H9 (cell line): ENCODE data around the gene IL1A. TPM values are rescaled to one million over a fixed set of nuclear protein-coding genes. Genes with fewer than 3 reads are reported as not detected.

Experiments used
- DNase-seq: peaks from one replicate; pipeline ENCODE4 v3.0.0-alpha.2; 2017
- H2AFZ ChIP-seq: one replicate; pipeline ENCODE4 v1.6.1; 2013; ENCODE audit warnings: mild to moderate bottlenecking, low read length, control low read depth, moderate library complexity
- H2AK5ac ChIP-seq: 2 replicates; pipeline ENCODE4 v1.6.1; 2013; ENCODE audit warnings: low read length, control low read depth, mixed read lengths; ENCODE audit not compliant: insufficient read length
- H2BK120ac ChIP-seq: one replicate; pipeline ENCODE4 v1.6.1; 2013; ENCODE audit warnings: low read depth, mild to moderate bottlenecking, low read length, control low read depth, inconsistent platforms; ENCODE audit not compliant: poor library complexity, severe bottlenecking
- H2BK12ac ChIP-seq: 2 replicates; pipeline ENCODE4 v1.6.1; 2013; ENCODE audit warnings: low read length, control low read depth, mixed read lengths, low read depth; ENCODE audit not compliant: insufficient read length
- H2BK15ac ChIP-seq: 2 replicates; pipeline ENCODE4 v1.6.1; 2013; ENCODE audit warnings: low read depth, low read length, control low read depth
- H2BK20ac ChIP-seq: one replicate; pipeline ENCODE4 v1.6.1; 2013; ENCODE audit warnings: low read depth, mild to moderate bottlenecking, low read length, control low read depth, inconsistent platforms; ENCODE audit not compliant: poor library complexity, severe bottlenecking
- H2BK5ac ChIP-seq: 2 replicates; pipeline ENCODE4 v1.6.1; 2013; ENCODE audit warnings: low read length, control low read depth, mixed read lengths; ENCODE audit not compliant: insufficient read length
- H3K14ac ChIP-seq: 2 replicates; pipeline ENCODE4 v1.6.1; 2013; ENCODE audit warnings: low read length, control low read depth; ENCODE audit not compliant: insufficient read depth
- H3K18ac ChIP-seq: 2 replicates; pipeline ENCODE4 v1.6.1; 2013; ENCODE audit warnings: low read depth, mild to moderate bottlenecking, mixed read lengths, low read length, control low read depth; ENCODE audit not compliant: insufficient read length
- H3K23ac ChIP-seq: 2 replicates; pipeline ENCODE4 v1.6.1; 2013; ENCODE audit warnings: low read length, control low read depth, mixed read lengths, low read depth; ENCODE audit not compliant: insufficient read length
- H3K23me2 ChIP-seq: 2 replicates; pipeline ENCODE4 v1.6.1; 2013; ENCODE audit warnings: low read depth, mild to moderate bottlenecking, mixed read lengths, low read length, control low read depth; ENCODE audit not compliant: insufficient read length, poor library complexity, severe bottlenecking
- H3K27ac ChIP-seq: 2 replicates; pipeline ENCODE4 v1.5.1; 2013; ENCODE audit warnings: low read length, control low read depth, mixed read lengths, low read depth; ENCODE audit not compliant: insufficient read length
- H3K27me3 ChIP-seq: 2 replicates; pipeline ENCODE4 v1.6.1; 2013; ENCODE audit warnings: low read length, control low read depth, inconsistent platforms; ENCODE audit not compliant: insufficient read depth
- H3K4ac ChIP-seq: 2 replicates; pipeline ENCODE4 v1.6.1; 2013; ENCODE audit warnings: low read depth, mild to moderate bottlenecking, control low read depth, inconsistent platforms, low read length, moderate library complexity
- H3K4me1 ChIP-seq: 2 replicates; pipeline ENCODE4 v1.6.1; 2013; ENCODE audit warnings: low read length, control low read depth, inconsistent platforms; ENCODE audit not compliant: insufficient read depth
- H3K4me2 ChIP-seq: 2 replicates; pipeline ENCODE4 v1.6.1; 2013; ENCODE audit warnings: low read length, control low read depth, mixed read lengths; ENCODE audit not compliant: insufficient read length, insufficient read depth
- H3K56ac ChIP-seq: 2 replicates; pipeline ENCODE4 v1.6.1; 2013; ENCODE audit warnings: low read depth, mild to moderate bottlenecking, mixed read lengths, low read length, control low read depth; ENCODE audit not compliant: insufficient read length
- H3K79me1 ChIP-seq: 2 replicates; pipeline ENCODE4 v1.6.1; 2013; ENCODE audit warnings: low read depth, mild to moderate bottlenecking, moderate library complexity, low read length, control low read depth, inconsistent platforms; ENCODE audit not compliant: insufficient read depth, poor library complexity, severe bottlenecking
- H3K79me2 ChIP-seq: 2 replicates; pipeline ENCODE4 v1.6.1; 2013; ENCODE audit warnings: low read length, control low read depth, inconsistent platforms; ENCODE audit not compliant: insufficient read depth
- H3K9ac ChIP-seq: 2 replicates; pipeline ENCODE4 v1.6.1; 2013; ENCODE audit warnings: low read length, control low read depth, mixed read lengths; ENCODE audit not compliant: insufficient read length; ENCODE audit errors: extremely low read depth
- H3K9me3 ChIP-seq: one replicate; pipeline ENCODE4 v1.6.1; 2013; ENCODE audit warnings: low read depth, low read length, inconsistent platforms; ENCODE audit not compliant: control insufficient read depth
- H3T11ph ChIP-seq: one replicate; pipeline ENCODE4 v1.6.1; 2013; ENCODE audit warnings: mild to moderate bottlenecking, low read length, control low read depth, inconsistent platforms
- H4K20me1 ChIP-seq: one replicate; pipeline ENCODE4 v1.6.1; 2013; ENCODE audit not compliant: control insufficient read depth, insufficient read length, insufficient read depth
- H4K5ac ChIP-seq: 2 replicates; pipeline ENCODE4 v1.6.1; 2013; ENCODE audit warnings: low read depth, mild to moderate bottlenecking, mixed read lengths, low read length, control low read depth; ENCODE audit not compliant: insufficient read length
- H4K8ac ChIP-seq: replicated peaks from 2 replicates; pipeline ENCODE4 v1.6.1; 2013; ENCODE audit warnings: low read length, control low read depth, mixed read lengths, low read depth; ENCODE audit not compliant: insufficient read length
- H4K91ac ChIP-seq: 2 replicates; pipeline ENCODE4 v1.6.1; 2013; ENCODE audit warnings: low read depth, mild to moderate bottlenecking, moderate library complexity, mixed read lengths, low read length, control low read depth; ENCODE audit not compliant: insufficient read length
- H3K27ac Mint-ChIP-seq, 3 experiments: 2 replicates in 2 of 3; 3 replicates in 1 of 3; pipeline ENCODE4 v1.8.0; 2020 to 2021; ENCODE audit warnings: mixed read lengths in 3 of 3, mild to moderate bottlenecking in 1 of 3, moderate library complexity in 1 of 3
- H3K27me3 Mint-ChIP-seq: 2 replicates; pipeline ENCODE4 v1.8.0; 2021; ENCODE audit warnings: low read depth, mild to moderate bottlenecking, moderate library complexity, mixed read lengths
- H3K36me3 Mint-ChIP-seq, 3 experiments: 2 replicates in 2 of 3; 3 replicates in 1 of 3; pipeline ENCODE4 v1.8.0; 2020 to 2021; ENCODE audit warnings: low read depth in 3 of 3, mixed read lengths in 3 of 3; ENCODE audit not compliant: insufficient read depth in 1 of 3
- H3K4me1 Mint-ChIP-seq, 2 experiments: 2 replicates each; pipeline ENCODE4 v1.8.0; 2020; ENCODE audit warnings: mixed read lengths in 2 of 2
- H3K4me3 Mint-ChIP-seq, 2 experiments: 2 replicates in 1 of 2; 3 replicates in 1 of 2; pipeline ENCODE4 v1.8.0; 2020 to 2021; ENCODE audit warnings: mild to moderate bottlenecking in 2 of 2, mixed read lengths in 2 of 2, moderate library complexity in 1 of 2
- H3K9me3 Mint-ChIP-seq, 2 experiments: 2 replicates in 1 of 2; 3 replicates in 1 of 2; pipeline ENCODE4 v1.8.0; 2020; ENCODE audit warnings: mild to moderate bottlenecking in 2 of 2, mixed read lengths in 2 of 2, moderate library complexity in 1 of 2
- CTCF ChIP-seq: fragments of 200-600 bp; sonication (generic); conservative IDR thresholded peaks from 3 replicates; pipeline ENCODE4 v1.8.0; 2021; ENCODE audit warnings: antibody characterized with exemption, mild to moderate bottlenecking
- WGBS: extraction: QIAGEN DNeasy Blood & Tissue Kit; methylation state at CpG from one replicate; pipeline ENCODE4 v1.1.7; 2013; ENCODE audit warnings: missing lambda C conversion rate, low lambda C conversion rate, mixed read lengths; ENCODE audit not compliant: insufficient read length; ENCODE audit errors: extremely low coverage; 5-methylcytosine and 5-hydroxymethylcytosine counted together
- total RNA-seq: library from RNA; stranded (reverse); gene quantifications from 2 replicates; pipeline ENCODE4 v1.2.1, GENCODE V29; 2021

Gene IL1A
- total RNA-seq, 1 experiment from 2014 or later: 0.35 TPM

GRCh38 chr2:112749755-112750559 lies 34.3 kb downstream of the IL1A start:
- H4K20me1 ChIP-seq: no peaks in the 10 kb centered on the region
- no peak overlapping the region for H2BK5ac ChIP-seq
- Mint-ChIP-seq H3K9me3 (no peaks in the 10 kb centered on the region), H3K27me3 (no peaks in the 10 kb centered on the region), H3K4me1 (peaks cover 2 to 6% of the 10 kb centered on the region in 2 experiments; a peak in 3 of 4 replicates), H3K4me3 (no peak overlapping the region), H3K27ac (peak overlapping the region in 2 of 3 experiments; percentile 39 to 84; a peak in 4 of 7 replicates), H3K36me3 (peaks cover 13 to 55% (median 51%) of the 10 kb centered on the region in 3 experiments; a peak in 6 of 7 replicates)
- no peak overlapping the region for H3K9ac ChIP-seq
- H3K27me3 ChIP-seq: no peaks in the 10 kb centered on the region
- H2AFZ ChIP-seq: no peak overlapping the region
- H3T11ph ChIP-seq: no peak overlapping the region
- no peak overlapping the region for H2AK5ac ChIP-seq
- no peak overlapping the region for H2BK120ac ChIP-seq
- TF ChIP-seq CTCF: peak; percentile 94
- no peaks in the 10 kb centered on the region; the same call in 1 of the 2 replicates for H3K4me1 ChIP-seq
- no peak overlapping the region for H3K56ac ChIP-seq
- no peak overlapping the region for H3K4me2 ChIP-seq
- H3K23me2 ChIP-seq: no peaks in the 10 kb centered on the region
- peak overlapping the region; percentile 23 for H3K18ac ChIP-seq
- no peak overlapping the region for H3K4ac ChIP-seq
- H2BK12ac ChIP-seq: no peak overlapping the region
- H2BK15ac ChIP-seq: no peak overlapping the region
- no peak overlapping the region for H3K14ac ChIP-seq
- WGBS: no CpG with 5 or more reads among the region's 9 CpGs
- peaks cover 3% of the 10 kb centered on the region for H3K79me1 ChIP-seq
- H4K91ac ChIP-seq: no peak overlapping the region
- H4K8ac ChIP-seq: no peak overlapping the region
- DNase-seq: peak; percentile 82
- H3K23ac ChIP-seq: no peak overlapping the region
- H4K5ac ChIP-seq: no peak overlapping the region
- H3K9me3 ChIP-seq: no peaks in the 10 kb centered on the region
- H2BK20ac ChIP-seq: no peak overlapping the region
- H3K79me2 ChIP-seq: no peaks in the 10 kb centered on the region
- no peak overlapping the region for H3K27ac ChIP-seq
